GM18502 (cell line): ENCODE results near the gene MBNL2.

Experiments used
- ATAC-seq: cut with Tn5 transposase; IDR thresholded peaks from one replicate; pipeline ENCODE4 v1.9.1; 2021; ENCODE audit warnings: mild to moderate bottlenecking; ENCODE audit not compliant: unreplicated experiment, poor library complexity

The MBNL2 gene

DNA sequence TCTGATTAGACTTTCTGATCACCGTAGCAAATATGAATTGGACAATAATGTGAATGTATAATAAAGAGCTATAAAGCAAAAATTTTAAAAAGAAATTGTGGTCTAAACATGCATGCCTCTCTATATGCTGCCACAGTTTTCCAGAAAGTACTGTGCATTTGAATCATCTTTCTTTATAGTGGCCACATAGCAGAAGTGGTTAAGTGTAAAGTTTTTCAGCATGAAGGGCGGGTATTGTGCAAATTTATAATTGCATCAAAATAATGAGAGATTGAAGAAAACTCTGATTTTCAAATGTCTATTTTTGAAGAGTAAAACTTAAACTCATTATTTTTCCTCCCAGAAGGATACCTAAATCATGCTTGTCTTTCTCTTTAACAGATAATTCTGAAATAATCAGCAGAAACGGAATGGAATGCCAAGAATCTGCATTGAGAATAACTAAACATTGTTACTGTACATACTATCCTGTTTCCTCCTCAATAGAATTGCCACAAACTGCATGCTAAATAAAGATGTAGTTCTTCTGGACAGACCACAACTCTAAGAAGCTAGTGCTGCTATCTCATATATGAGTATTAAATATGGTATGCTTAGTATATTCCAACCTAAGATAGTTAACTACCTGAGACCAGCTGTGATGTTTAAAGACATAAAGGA lies 168.9 kb downstream of the MBNL2 start:
- no peak for ATAC-seq

DNA sequence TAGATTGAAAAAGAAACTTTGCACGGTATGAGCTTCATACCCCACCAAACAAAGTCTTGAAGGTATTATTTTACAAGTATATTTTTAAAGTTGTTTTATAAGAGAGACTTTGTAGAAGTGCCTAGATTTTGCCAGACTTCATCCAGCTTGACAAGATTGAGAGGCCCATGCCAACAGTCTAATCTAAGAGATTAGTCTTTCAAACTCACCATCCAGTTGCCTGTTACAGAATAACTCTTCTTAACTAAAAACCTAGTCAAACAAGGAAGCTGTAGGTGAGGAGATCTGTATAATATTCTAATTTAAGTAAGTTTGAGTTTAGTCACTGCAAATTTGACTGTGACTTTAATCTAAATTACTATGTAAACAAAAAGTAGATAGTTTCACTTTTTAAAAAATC lies 169.9 kb downstream of the MBNL2 start:
- no peak for ATAC-seq

DNA sequence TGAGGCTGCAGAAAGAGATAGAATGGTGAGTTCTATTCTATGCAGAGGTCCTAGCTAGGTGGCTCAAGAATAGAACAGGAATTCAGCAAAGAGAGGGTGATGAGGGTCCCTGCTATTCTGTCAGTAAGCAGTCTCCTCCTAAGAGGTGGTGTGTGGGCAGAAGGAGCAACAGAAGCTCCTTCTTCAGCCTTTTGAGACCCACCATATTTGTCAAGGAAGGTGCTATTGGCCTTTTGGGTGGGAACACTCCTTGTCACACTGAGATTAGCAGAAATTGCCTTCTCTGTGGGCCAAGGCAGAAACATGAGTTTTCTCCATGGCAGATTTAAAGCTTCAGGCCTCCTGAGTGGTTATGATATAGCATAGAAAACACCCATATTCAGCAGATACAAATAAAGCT lies 172.4 kb downstream of the MBNL2 start:
- no peak for ATAC-seq

DNA sequence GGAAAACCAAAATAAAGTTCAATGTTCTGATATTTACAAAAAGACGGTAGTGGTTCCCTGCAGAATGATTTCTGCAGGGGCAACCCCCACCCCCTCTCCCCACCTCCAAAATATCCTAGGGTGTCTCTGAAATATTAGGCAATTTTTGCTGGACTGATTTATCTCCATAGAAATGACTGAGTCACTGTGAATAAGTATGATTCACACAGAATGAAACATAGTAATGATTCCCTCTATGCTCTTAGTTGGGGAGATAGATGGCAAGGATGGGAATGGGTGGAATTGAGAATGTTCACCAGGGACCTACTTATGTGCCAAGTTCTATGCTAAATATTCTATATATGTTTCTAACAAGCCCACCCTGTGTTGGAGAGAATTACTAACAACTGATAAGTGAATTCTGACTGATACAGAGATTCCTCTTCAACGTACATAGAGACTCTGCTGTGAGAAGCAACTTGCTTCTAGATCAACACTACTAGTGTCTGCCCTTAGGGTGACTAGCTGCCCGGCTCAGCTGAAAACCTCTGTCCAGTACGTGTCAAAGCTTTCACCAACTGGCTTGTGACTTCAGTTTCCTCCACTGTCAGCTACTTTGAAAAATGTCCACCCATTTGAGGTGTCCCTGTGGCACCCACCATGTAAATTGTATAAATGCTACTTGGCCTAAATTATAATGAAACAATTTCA lies 173.5 kb downstream of the MBNL2 start:
- ATAC-seq = no peak

DNA sequence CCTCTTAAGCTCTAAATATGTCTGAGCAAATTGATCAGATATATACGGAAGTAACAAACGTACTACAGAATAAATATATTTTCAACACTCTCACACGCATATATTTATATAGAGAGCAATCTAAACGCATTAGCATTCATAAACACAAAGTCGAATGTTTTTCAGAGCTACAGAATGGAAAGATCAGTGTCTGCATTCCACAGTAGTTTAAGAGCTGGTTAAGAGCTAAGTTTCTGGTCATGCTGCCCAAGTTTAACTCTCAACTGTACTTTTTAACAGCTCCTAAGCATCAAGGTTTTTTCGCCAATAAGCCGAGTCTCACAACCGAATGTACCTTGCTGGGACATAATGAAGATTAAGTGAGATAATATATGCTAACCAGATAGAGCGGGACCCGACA lies 175.1 kb downstream of the MBNL2 start:
- ATAC-seq = no peak

DNA sequence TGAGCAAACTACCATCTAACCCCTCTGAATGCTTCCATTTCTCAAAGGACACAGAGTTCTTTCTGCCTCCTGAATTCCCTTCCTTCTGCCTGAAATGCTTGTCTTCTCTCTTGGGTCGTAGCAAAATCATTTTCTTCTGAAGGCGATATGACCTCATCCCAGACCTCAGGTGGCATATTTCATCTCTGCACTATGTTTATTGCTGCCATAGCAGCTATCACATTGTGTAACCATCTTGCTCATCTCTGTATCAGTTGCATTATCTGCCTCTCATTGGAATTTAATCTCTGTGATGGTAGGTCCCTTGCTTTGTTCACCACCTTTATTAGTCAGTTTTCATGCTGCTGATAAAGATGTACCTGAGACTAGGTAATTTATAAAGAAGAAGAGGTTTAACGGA lies 179.3 kb downstream of the MBNL2 start:
- no peak for ATAC-seq

DNA sequence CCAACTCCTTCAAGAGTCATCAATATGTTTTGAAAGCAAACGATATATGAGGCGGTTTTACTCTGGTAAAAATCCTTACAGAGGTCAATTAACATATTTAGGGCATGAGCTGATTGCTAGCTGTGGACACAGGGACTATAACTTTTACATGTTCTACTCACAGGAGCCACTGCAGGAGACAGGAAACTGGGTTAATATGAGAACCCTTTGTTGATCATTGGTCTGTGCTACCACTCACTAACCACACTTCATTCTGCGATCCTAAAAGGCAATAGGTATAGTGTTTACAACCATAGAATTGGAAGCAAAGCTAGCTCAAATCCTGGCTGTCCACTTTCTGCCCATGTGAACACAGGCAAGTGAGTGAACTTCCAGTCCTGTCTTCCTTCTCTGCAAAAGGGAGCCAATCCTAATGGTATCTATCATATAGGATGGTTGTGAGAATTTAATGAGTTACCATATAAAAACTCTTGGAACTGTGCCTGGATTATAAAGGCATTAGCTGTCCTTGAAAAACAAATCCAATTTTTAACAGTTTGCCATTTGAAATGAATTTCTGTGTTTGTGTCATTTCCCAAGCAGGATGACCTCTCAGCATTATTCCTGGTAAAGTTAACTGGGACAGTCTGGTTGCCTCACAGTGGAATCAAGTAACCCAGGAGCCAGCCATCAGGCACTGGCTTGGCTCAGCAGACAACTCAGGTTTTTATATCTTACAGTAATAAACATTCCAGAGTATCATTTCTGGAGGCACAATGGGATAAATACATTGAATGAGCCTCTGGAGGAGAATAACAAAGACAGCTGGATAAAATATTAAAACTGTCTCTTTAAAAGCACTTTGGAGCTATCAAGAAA lies 182.0 kb downstream of the MBNL2 start:
- ATAC-seq = no peak

DNA sequence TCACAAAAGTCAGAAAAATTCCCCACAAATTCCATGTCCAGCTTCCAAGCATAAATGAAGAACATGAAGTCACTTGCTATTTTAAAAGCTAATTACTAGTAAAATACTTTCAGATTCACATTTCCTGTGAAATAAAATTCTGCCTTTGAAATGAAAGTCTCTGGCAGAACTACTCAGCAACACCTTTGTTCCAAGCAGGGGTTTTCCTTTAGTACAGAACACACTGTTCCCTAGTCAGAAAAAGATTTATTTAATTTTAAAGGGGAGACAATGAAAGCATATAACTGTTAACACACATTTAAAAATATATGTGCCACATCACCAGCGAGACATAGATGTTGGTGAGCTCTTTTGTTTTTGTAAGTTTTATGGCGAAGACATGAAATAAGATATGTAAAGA lies 185.4 kb downstream of the MBNL2 start:
- no peak for ATAC-seq

DNA sequence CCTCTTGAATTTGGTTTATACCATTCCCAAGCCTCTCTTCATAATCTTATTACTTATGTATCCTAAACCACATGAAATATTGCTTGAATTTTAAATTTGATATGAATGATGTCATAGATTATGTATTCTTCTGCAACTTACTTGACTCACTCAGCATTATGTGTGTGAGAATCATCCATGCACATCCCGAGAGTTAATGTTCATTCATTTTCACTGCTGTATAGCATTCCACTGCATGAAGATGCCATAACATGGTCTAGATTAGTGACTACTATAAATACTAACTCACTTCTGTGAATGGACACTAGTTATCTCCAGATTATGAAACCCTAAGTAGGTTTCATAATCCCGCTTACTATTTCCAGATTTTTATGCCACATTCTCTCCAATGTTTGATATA lies 186.8 kb downstream of the MBNL2 start:
- no peak for ATAC-seq

DNA sequence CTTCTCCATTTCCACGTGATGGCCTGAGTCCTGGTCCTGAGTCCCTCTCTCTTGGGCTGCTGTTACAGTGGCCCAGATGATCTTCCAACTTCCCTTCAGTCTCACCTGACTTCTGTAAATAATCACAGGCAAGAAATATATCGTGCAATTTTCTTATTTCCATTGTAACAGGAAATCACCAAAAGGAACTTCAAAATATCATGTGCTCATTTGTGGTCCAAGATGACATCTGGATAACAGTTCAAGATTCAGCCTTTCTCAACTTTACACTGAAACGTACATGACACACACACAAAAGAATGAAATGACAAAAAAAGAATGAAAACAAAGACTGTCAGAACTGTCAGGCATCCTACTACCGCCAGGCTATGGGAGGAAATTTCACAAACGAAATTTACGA lies 189.9 kb downstream of the MBNL2 start:
- no peak for ATAC-seq

DNA sequence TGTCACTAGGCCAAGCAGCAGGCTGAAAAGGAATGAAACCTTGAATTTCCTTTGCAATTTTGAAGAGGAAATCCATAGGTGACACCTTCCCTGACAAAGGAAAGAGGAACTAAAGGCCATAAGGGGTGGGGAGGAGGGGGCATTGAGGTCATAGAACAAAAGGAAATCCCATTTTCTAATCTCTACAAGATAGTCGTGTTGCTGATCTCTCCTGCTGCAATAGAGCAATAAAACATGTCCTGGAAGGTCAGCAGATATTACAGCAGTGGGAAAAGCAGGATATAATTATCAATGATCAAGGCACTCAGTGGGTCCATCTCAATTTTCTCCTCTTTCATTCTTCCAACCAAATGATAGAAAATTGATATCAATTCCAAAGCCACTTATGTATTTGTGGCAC lies 191.6 kb downstream of the MBNL2 start:
- ATAC-seq = no peak

DNA sequence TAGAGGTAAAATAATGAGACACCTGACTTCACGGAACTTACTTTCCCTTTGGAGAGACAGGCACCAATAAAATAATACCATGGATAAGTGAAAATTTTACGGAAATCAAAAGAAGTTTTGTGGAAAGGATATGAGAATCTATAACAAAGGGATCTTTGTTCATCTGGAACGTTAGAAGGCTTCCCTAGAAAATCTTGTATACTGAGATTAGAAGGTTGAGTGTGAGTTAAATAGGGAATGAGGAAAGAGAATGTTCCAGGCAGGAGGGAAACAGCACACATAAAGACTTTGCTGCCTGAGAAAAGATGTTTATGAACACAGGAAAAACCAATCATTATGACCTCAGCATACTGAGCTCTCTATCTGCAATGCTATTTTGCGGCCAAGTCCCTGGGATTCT lies 192.3 kb downstream of the MBNL2 start:
- no peak for ATAC-seq

DNA sequence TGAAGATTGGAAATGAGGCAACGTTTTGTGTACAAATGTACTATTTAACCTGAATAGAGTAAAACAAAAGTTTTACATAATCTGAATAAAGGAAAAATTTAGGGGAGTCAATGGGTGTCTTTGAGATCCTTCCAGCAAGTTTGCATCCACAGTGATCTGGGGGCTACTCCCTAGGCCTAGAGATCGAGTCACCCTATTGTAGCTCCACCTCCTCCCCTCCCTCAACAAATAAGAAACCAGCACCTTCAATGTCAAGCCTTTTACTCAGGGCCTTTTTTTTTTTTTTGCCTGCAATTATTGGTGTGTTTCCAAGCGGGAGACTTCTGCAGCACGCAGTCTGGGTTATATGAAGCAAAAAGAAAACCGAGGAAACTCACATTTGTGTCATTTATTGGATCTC lies 195.6 kb downstream of the MBNL2 start:
- no peak for ATAC-seq

DNA sequence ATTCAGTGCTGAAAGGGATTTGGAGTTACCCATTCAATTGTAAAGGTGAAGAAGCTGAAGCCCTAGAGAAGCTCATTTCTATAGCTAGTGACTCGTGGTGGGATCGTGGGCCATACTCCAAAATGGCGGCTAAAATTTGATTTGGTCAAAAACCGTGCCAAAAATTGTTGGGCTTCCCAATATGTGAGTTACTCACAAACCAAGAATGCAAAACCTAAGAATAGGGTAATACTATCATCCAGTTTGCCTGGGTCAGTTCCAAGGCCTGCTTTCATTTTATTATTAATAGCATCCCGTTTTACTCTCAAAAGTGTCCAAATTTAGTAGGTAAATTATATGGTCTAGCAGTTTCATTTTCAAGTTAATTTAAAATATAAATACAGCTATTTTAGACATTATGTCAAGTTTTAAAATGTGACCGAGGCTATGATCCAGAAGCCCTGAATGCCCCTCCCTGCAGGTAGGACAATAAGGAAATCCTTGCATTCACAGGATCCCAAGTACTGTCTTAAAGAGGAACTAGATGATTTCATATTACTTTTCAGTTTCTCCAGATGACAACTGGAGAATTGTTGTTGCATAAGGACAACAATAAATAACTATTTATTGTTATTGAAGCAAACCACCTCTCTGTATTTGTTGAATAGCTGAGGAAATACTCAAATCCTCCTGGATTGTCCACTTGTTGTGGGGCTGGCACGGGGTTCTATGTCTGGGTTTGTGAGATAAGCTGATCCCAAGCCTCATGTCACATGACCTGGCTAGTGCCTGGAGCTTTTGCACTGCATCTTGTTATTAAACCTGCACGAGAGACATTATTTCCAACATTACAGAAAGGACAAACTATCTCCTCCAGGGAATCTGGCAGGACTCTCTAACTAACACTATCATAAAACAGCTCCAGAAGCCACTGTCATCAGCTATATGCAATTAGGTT lies 200.3 kb downstream of the MBNL2 start:
- no peak for ATAC-seq

DNA sequence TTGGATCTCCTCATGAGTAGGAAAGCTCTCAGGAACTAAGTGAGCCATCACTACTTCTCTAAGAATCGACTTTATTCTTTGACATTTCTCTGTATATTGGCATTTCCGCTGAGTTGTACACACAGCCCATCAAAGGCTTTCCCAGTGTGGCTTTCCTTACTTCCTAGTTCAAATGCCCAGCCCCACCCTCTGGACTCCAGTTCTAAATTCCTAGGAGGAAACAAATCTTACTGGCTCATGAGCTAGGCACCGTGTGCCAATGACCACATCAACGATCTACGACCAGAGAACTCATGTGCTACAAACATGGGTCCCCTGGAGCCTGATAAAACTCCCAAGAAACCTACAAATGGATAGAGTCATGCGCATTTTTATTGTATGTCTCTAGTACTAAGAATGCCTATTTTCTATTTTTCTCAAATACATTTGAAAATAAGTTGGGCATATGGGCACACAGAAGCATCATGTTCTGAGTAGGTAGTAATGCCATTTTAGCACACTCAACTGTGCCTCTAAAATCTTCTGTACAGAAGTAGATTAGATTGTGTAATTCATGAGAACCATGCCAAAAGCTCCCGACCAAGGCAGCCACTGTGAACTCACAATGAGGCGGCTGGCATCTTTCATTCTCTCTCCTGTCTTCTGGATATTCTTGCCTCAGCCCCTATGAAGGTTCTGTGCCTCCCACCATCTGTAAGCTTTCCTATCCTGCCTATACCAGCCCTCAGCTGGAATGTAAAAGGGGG lies 201.3 kb downstream of the MBNL2 start:
- no peak for ATAC-seq

DNA sequence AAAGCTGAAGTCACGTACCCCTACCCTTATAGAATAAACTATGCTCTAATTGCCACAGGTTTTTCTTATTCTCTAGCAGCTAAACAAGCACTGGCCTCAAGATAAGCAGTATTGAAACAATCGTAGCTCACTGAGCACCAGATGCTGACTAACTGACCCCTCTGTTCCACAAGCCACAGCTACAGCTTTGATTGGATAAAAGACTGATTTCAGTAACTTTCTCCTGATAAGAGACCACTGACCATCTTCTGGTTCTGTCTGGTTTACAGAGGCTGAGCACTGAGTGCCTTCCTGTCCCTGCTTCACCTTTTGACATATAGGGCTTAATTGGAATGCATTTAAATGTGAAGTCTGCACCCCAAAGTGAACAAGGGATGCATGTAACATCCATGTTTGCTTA lies 203.5 kb downstream of the MBNL2 start:
- ATAC-seq = no peak

DNA sequence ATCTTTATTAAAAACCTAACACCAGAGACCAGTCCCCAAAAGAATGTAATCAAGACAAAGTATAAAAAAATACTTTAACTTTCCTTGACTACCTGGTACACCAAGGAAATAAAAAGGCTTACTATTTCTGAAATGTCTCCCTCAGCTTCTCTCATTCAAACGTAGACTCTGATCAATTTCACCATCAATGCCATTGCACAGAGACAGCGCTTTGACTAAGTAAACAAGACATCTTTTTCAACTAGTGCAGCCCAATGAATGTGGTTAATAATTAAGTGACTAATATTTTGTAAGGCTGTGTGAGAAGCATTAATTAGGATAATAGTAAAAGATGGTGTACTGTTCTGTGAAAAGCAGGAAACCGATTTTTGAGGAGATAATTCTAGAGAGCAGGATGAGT lies 204.6 kb downstream of the MBNL2 start:
- ATAC-seq = no peak

DNA sequence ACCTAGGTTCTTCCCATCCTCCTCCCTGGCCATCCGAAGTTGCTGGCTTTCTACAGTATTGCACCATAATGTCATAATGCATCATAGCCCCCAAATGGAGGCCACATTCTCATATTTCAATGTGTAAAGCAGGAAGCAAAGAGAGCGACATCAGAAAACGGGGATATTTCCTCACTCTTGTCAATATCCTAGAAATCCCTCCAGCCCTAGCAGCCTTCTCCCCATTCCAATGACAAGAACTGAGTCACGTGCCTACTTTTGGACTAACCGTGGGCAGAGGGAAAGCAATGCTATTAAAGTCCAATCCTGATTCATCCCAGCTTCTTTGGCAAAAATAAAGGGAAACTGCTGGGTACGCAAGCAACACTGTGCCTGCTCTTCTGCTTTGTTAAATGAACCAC lies 207.5 kb downstream of the MBNL2 start:
- ATAC-seq = no peak

DNA sequence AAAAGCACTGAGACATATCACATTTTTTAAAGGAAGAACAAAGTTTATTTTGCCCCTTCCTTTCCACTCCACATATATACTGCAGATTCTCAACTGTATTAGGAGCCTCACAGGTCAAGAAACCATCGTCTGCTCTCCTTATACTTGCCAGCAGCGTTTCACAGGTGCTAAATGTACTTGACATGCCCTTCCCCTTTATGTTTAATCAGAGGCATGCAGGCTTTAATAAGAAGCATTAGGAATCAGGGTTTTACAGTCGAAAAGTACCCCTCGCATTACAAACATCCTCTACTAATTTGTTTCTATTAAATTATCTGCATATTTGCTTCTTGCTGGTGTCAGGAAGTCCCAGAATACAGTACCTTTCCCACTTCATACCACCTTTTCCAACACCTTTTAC lies 208.2 kb downstream of the MBNL2 start:
- no peak for ATAC-seq
